Measurements from ENCODE around the gene PDE4D.
A peak's percentile ranks its signal among the peaks of the same experiment; 100 is the strongest.

Gene PDE4D

DNA sequence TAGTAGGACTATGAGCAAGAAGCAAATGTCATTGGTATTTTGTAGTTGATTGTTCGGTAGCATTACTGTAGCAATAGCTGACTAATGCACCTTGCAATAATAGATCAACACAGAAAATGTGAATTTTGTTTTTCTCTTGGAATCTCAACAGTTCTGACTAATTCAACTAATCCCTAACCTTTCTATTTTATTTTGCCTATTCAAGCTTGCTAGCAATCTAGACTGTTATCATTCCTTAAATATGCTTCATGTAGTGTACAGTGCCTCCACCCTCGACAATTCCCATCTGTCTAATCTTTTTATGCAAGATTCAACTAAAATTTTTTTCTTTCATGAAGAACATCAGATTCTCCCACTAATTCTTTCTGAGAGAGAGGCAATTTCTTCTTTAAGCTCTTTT is 570.6 kb downstream of the PDE4D start:
- TF ChIP-seq, protein P1, sequence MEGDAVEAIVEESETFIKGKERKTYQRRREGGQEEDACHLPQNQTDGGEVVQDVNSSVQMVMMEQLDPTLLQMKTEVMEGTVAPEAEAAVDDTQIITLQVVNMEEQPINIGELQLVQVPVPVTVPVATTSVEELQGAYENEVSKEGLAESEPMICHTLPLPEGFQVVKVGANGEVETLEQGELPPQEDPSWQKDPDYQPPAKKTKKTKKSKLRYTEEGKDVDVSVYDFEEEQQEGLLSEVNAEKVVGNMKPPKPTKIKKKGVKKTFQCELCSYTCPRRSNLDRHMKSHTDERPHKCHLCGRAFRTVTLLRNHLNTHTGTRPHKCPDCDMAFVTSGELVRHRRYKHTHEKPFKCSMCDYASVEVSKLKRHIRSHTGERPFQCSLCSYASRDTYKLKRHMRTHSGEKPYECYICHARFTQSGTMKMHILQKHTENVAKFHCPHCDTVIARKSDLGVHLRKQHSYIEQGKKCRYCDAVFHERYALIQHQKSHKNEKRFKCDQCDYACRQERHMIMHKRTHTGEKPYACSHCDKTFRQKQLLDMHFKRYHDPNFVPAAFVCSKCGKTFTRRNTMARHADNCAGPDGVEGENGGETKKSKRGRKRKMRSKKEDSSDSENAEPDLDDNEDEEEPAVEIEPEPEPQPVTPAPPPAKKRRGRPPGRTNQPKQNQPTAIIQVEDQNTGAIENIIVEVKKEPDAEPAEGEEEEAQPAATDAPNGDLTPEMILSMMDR (IDR thresholded peaks at IDR 0.05), result no peak
- H3K27ac ChIP-seq, result no peak overlapping the region

DNA sequence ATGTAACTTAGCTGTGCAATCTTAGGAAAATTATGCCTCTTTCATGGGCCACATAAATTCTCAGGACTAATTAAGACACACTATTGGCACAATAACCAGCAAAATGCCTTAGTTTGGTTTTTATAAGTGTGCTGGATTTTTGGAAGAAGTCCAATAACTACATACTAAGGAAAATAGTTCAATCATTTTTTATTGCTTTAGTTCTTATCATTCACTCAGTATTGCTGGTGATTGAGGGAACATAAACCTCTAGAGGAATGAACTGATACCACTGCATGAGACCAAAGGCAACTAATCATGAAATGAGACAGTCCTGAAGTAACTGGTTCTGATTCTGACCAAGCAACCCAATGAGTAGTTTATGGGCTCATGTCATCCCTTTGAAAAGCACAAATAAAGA is 571.5 kb downstream of the PDE4D start:
- TF ChIP-seq, protein P1 (IDR thresholded peaks at IDR 0.05), result no peak
- TF ChIP-seq ZFX (IDR thresholded peaks at IDR 0.05; ENCODE audit: borderline replicate concordance), result no peak
- peak overlapping the region; percentile 9; the same call in 1 of the 2 replicates for H3K27ac ChIP-seq

DNA sequence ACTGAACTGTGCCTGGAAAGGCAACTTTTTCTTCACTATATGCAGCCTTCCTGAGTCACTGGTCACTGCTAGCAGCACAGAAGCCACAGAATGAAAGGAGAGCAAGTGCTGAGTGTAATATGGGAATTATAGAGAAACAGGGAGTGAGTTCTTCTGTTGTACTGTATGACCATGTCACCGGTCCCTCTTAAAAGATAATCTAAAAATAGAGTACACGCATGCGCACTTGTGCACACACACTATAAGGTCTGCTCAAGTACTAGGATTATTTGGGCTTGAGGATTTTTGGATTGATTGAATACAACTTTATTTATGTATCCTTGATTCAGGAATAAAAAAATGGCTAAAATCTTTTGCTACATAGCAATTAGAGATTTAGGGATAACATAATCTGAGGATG is 571.9 kb downstream of the PDE4D start:
- TF ChIP-seq ZFX (IDR thresholded peaks at IDR 0.05; ENCODE audit: borderline replicate concordance), result no peak
- TF ChIP-seq, protein P1 (IDR thresholded peaks at IDR 0.05), result no peak
- peak overlapping the region; percentile 9; the same call in 1 of the 2 replicates for H3K27ac ChIP-seq

DNA sequence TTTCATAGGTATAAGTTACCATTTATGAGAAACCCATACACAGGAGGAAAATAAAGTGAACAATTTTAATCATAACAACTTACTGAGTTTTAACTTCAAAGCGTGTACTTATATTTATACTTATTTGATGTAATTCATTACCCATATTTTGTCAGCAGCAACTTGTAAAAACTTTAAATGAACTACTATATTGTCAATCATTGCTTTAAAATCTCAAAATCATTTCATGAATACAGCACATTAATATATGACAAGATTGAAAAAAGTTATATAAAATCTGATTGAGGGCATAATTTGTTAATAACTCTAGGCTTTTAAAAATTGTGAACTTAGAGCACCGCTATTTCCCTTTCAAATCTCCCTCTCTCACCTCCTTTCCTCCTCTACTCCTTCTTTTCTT is 573.1 kb downstream of the PDE4D start:
- no peak overlapping the region; the same call in 1 of the 2 replicates for H3K27ac ChIP-seq
- no peak for TF ChIP-seq ZFX (IDR thresholded peaks at IDR 0.05; ENCODE audit: borderline replicate concordance)
- TF ChIP-seq, protein P1 (IDR thresholded peaks at IDR 0.05), result no peak

DNA sequence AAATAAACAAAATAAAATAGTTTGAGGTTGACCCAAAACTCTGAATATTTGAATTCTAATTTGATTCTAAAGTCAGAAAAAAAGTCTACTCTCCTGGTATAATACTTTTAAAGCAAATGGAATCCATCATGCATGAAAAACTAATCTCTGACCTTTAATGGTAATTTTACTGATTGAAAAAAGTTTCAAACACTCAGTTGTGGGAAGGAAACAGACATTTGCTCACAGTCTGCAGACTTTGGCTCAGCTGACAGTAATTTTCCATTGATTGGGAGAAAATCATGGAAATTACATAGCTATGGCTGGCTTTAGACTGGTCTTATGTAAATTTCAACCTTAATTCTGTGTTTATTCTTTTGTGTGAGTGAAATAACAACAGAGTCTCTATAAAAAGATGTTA is 574.3 kb downstream of the PDE4D start:
- TF ChIP-seq, protein P1 (IDR thresholded peaks at IDR 0.05), result no peak
- no peak for TF ChIP-seq ZFX (IDR thresholded peaks at IDR 0.05; ENCODE audit: borderline replicate concordance)
- H3K27ac ChIP-seq, result peak overlapping the region; percentile 96

DNA sequence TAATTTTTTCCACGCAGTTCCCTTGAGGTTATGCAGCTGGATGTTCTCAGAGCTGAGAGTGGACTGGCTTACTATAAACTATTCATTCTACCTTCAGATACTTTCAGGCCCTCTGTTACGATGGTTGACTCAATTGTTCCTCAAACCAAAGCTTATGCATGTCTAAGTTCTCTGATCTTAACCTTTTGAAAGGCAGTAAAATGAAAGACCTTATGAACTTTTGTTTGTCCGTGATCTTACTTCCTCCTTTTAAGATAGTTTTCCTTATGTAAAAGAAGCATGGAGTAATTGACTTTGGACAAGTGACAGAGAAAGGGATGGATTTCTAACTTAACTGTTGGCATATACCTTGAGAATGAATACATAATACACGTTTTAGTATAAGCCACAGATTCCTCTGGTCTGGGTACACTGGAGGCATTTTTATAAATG is 575.7 kb downstream of the PDE4D start:
- peak overlapping the region; percentile 96 for H3K27ac ChIP-seq
- TF ChIP-seq, protein P1 (IDR thresholded peaks at IDR 0.05), result no peak
- no peak for TF ChIP-seq ZFX (IDR thresholded peaks at IDR 0.05; ENCODE audit: borderline replicate concordance)

DNA sequence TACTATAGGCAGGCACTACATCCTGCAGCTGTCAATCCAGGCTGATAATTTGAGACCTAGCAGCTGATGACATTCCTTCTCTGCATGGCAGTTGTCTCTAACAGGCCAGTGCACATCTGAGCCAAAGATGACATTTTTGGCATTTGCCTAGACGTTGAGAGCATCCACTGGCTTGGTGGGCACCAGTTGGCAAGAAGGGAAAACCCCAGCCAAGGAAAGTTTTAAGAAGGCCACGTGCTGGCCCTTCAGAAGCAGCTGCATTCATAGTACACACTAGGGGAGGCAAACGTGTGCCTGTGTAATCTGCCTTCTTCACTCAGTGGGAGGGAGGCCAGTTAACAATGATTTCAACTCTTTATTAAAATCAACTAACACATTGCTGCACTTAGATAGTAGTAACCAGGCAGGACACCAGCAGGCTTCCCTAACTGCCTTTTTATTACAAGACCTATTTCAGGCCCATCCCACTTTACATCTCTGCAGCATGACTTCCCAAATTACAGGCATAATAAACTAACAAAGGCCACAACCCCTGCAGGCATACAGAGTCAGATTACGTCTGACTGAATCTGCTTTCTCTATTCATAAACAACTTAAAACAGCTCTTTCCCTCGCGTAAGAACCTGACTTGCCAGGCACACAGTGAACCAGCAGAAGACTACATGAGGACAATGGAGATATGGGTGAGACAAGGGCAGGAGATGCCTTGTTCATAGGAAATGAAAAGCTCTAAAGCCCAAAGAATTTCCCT is 576.3 kb downstream of the PDE4D start:
- no peak for TF ChIP-seq ZFX (IDR thresholded peaks at IDR 0.05; ENCODE audit: borderline replicate concordance)
- TF ChIP-seq, protein P1 (IDR thresholded peaks at IDR 0.05), result no peak
- H3K27ac ChIP-seq, result peak overlapping the region; percentile 96

All from 22Rv1 (cell line).